Tibial nerve (tissue), 4 donors: ENCODE data around the gene PTPRB. TPM values are rescaled to one million over a fixed set of nuclear protein-coding genes. Genes with fewer than 3 reads are reported as not detected.

Experiments
- DNase-seq, 2 donors: peaks; one replicate each; pipeline ENCODE4 v3.0.0-alpha.2; 2019; ENCODE audit warnings: low spot score in 2 of 2
- H3K27ac ChIP-seq, 4 donors: fragments of 200-600 bp; sonication (generic) in 3 of 4; one replicate each; pipeline ENCODE4 v1.5.1; 2017 to 2019; ENCODE audit warnings: mild to moderate bottlenecking in 1 of 4
- H3K27me3 ChIP-seq, 2 donors: fragments of 200-600 bp; sonication (generic) in 1 of 2; one replicate each; pipeline versions ENCODE4 v1.5.1 to v1.6.0; 2017 to 2019
- H3K36me3 ChIP-seq, 3 donors: fragments of 200-600 bp; sonication (generic); one replicate each; pipeline ENCODE4 v1.5.1; 2018 to 2019
- H3K4me1 ChIP-seq, 4 donors: fragments of 200-600 bp; sonication (generic) in 3 of 4; one replicate each; pipeline ENCODE4 v1.5.1; 2017 to 2019
- H3K4me3 ChIP-seq, 4 donors: fragments of 200-600 bp; sonication (generic) in 3 of 4; one replicate each; pipeline ENCODE4 v1.5.1; 2017 to 2019; ENCODE audit warnings: mild to moderate bottlenecking in 1 of 4, moderate library complexity in 1 of 4
- H3K9me3 ChIP-seq, 4 donors: fragments of 200-600 bp; sonication (generic) in 3 of 4; one replicate each; pipeline ENCODE4 v1.5.1; 2017 to 2019
- EP300 ChIP-seq, 2 donors: sonication (generic); formaldehyde crosslinking; IDR thresholded peaks; one replicate each; pipeline ENCODE4 v1.6.1; 2017; ENCODE audit warnings: antibody characterized with exemption in 2 of 2, mild to moderate bottlenecking in 1 of 2
- POLR2A ChIP-seq, 2 donors: fragments of 450-650 bp; IDR thresholded peaks; one replicate each; pipeline ENCODE4 v1.6.1; 2017; ENCODE audit warnings: antibody characterized with exemption in 2 of 2, mild to moderate bottlenecking in 2 of 2, moderate library complexity in 2 of 2
- WGBS, 2 donors: methylation state at CpG; one replicate each; pipeline ENCODE4 v1.1.5; 2018; 5-methylcytosine and 5-hydroxymethylcytosine counted together
- total RNA-seq, 4 donors: library from RNA; depleted of rRNA; stranded (reverse); fragments of >200 nt; gene quantifications; one replicate each; pipeline ENCODE4 v1.1.0, GENCODE V29; 2016
- TF ChIP-seq, protein P1 (sequence below), 5 experiments: fragments of 200-600 bp in 3 of 5; fragments of 450-650 bp in 2 of 5; sonication (generic) in 3 of 5; IDR thresholded peaks; one replicate each; pipeline ENCODE4 v1.5.1; 2016 to 2019; ENCODE audit warnings: antibody characterized with exemption in 5 of 5, mild to moderate bottlenecking in 3 of 5, moderate library complexity in 2 of 5

The PTPRB gene
- 10 to 100 TPM; 14.4 to 62.6 (median 34.3) TPM for total RNA-seq

DNA sequence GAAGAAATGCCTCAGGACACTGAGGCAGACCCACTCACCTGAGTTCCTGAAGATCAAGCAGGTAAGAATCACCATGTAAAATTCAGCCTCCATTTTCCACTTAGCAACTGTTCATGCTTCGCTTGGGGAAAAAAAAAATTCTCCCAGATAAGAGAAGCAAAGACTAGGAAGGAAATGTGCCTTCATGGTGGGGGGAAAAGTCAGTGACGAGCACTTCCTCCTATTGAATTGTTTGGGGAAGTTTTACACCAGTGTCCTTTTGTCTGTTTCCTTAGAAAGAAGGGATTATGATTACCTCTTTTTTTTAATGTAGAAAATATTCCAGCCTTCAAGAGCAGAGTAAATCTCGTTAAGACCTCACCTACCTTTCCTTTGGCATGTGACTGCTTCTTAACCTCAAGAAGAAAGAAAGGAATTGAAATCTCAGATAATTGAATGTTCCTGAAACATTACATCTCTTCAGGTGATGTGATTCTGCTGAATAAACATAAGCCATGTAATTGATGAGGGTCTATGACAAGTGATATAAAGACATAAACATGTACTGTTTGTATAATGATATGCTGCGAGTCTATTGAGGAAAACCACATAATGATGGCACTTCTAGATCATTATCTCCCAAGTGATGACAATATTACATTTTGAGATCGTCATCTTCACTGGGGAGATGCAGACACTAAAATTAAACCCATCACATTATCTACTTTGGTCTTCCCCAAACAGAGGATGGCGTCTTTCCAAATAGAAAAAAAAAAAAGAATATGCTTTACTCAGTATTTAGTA lies at the start of gene PTPRB:
Gene PTPRB (minus strand): TSS at position 127 of the 783 bp plus-strand sequence. CDS start 34 bp downstream, at position 93.
- H3K4me3 ChIP-seq: peak within 1 kb of the TSS in 1 of 4 donors; percentile 20
- 75 to 76% methylated on average over 6 of the region's 6 CpGs for WGBS, 2 donors
- no peaks in the 10 kb centered on the region for H3K36me3 ChIP-seq
- TF ChIP-seq EP300 (IDR thresholded peaks at IDR 0.05) (peak in 1 of 2 donors; percentile 23), POLR2A (IDR thresholded peaks at IDR 0.05) (no peak)
- TF ChIP-seq, protein P1, sequence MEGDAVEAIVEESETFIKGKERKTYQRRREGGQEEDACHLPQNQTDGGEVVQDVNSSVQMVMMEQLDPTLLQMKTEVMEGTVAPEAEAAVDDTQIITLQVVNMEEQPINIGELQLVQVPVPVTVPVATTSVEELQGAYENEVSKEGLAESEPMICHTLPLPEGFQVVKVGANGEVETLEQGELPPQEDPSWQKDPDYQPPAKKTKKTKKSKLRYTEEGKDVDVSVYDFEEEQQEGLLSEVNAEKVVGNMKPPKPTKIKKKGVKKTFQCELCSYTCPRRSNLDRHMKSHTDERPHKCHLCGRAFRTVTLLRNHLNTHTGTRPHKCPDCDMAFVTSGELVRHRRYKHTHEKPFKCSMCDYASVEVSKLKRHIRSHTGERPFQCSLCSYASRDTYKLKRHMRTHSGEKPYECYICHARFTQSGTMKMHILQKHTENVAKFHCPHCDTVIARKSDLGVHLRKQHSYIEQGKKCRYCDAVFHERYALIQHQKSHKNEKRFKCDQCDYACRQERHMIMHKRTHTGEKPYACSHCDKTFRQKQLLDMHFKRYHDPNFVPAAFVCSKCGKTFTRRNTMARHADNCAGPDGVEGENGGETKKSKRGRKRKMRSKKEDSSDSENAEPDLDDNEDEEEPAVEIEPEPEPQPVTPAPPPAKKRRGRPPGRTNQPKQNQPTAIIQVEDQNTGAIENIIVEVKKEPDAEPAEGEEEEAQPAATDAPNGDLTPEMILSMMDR (IDR thresholded peaks at IDR 0.05): no peak
- no peak for DNase-seq
- no peaks in the 10 kb centered on the region for H3K4me1 ChIP-seq
- no peaks in the 10 kb centered on the region for H3K27me3 ChIP-seq
- peak within 1 kb of the TSS in 1 of 4 donors; percentile 38 for H3K27ac ChIP-seq
- no peaks in the 10 kb centered on the region for H3K9me3 ChIP-seq

DNA sequence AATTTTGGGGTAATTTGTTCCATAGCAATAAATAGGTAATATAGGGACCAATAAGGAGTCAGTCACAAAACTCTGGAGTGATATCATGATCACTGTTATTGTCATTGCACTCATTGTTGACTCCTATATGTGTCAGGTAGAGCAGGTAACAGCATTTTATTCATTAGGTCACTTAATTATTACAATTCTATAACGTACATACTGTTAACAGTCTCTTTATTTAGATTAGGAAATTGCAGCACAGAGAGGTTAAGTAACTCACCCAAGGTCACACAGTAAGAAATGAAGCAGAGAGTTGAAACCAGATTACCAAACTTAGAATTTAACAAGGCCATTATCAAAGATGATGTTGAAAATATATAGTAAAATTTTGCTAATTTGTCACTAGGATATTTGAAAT lies 49.7 kb upstream of the PTPRB start:
- no peak for TF ChIP-seq EP300 (IDR thresholded peaks at IDR 0.05)
- TF ChIP-seq POLR2A (IDR thresholded peaks at IDR 0.05): no peak
- TF ChIP-seq, protein P1 (IDR thresholded peaks at IDR 0.05): no peak
- Histone ChIP-seq H3K9me3 (no peaks in the 10 kb centered on the region), H3K27ac (no peak overlapping the region), H3K27me3 (no peaks in the 10 kb centered on the region), H3K36me3 (no peaks in the 10 kb centered on the region), H3K4me1 (no peaks in the 10 kb centered on the region), H3K4me3 (no peak overlapping the region)
- DNase-seq: no peak
- 63 to 65% methylated on average over 1 of the region's 1 CpG for WGBS, 2 donors

DNA sequence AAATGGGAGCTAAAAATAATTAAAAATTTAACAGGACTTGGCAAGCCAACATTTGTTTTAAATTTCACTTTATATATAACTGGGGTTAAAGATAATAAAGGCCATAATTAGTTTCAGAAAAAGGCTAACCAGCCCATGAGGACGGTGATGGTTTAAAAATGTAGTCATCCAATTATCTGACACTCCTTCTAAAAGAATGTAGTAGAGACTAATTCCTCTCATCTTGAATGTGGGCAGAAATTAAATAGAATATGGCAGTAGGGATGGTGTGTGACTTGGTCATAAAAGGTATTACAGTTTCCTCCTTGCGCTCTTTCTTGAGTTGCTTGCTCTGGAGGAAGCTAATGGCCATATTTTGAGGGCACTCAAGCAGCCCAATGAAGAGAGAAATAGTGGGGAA lies 49.1 kb upstream of the PTPRB start:
- WGBS, 2 donors: 81% methylated on average over 2 of the region's 2 CpGs
- no peaks in the 10 kb centered on the region for H3K27me3 ChIP-seq
- no peaks in the 10 kb centered on the region for H3K36me3 ChIP-seq
- DNase-seq: no peak
- no peaks in the 10 kb centered on the region for H3K4me1 ChIP-seq
- TF ChIP-seq EP300 (IDR thresholded peaks at IDR 0.05) (no peak), POLR2A (IDR thresholded peaks at IDR 0.05) (no peak)
- TF ChIP-seq, protein P1 (IDR thresholded peaks at IDR 0.05): no peak
- no peaks in the 10 kb centered on the region for H3K9me3 ChIP-seq
- H3K4me3 ChIP-seq: no peak overlapping the region
- H3K27ac ChIP-seq: no peak overlapping the region

DNA sequence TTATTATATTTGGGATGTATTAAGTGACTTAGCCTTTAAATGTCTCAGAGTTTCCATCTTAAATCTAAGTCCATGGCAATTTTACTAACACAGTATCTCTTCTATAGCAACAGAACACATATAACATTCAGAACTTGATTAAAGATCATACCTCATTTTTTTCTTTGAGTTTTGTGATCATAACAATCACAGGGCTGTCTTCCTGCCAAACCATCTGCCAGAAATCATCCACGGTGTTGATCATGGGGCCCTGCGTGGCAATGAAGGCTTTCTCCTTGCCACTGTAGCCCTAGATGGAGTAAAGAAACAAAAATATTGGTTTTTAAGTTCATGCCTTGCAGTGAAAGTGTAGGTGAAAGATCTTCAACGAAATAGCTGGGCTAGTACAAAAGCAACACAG lies 46.7 kb upstream of the PTPRB start:
- Histone ChIP-seq H3K4me1 (no peaks in the 10 kb centered on the region), H3K27me3 (no peaks in the 10 kb centered on the region), H3K36me3 (no peaks in the 10 kb centered on the region), H3K4me3 (no peak overlapping the region), H3K27ac (no peak overlapping the region), H3K9me3 (no peaks in the 10 kb centered on the region)
- no peak for DNase-seq
- WGBS, 2 donors: 63 to 64% methylated on average over 3 of the region's 3 CpGs
- TF ChIP-seq POLR2A (IDR thresholded peaks at IDR 0.05) (no peak), EP300 (IDR thresholded peaks at IDR 0.05) (no peak)
- TF ChIP-seq, protein P1 (IDR thresholded peaks at IDR 0.05): no peak

DNA sequence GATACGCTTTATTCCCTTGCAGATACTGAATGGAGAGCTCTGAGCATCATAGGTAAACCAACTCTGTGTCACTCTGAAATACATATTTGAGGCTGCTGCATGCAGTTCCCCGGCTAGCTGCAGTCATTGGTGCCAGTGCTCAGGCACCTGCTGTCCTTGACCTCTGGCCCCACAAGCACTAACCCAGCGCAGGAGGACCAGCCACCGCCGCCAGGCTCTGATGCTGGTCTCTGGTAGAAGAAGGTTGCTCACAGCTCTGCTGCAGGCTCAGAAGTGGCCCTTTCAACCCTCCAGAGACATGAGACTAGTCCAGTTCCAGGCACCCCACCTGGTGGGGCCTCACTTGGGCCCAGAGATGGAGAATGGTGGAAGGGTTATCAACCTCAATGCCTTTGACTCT lies 34.5 kb upstream of the PTPRB start:
- TF ChIP-seq EP300 (IDR thresholded peaks at IDR 0.05) (no peak), POLR2A (IDR thresholded peaks at IDR 0.05) (no peak)
- TF ChIP-seq, protein P1 (IDR thresholded peaks at IDR 0.05): no peak
- Histone ChIP-seq H3K27me3 (no peaks in the 10 kb centered on the region), H3K36me3 (no peaks in the 10 kb centered on the region), H3K4me1 (no peaks in the 10 kb centered on the region), H3K9me3 (no peaks in the 10 kb centered on the region), H3K27ac (no peak overlapping the region), H3K4me3 (no peak overlapping the region)
- DNase-seq: no peak
- WGBS, 2 donors: 88 to 91% methylated on average over 2 to 5 of the region's 5 CpGs
